Nephron (organoid): ENCODE data around the gene CYP26A1.

Source experiments
- H3K27ac Mint-ChIP-seq, 3 experiments: 2 replicates each; pipeline ENCODE4 v1.8.0; 2020; ENCODE audit warnings: mixed read lengths in 3 of 3, mild to moderate bottlenecking in 2 of 3, moderate library complexity in 1 of 3
- H3K27me3 Mint-ChIP-seq: 2 replicates; pipeline ENCODE4 v1.8.0; 2021; ENCODE audit warnings: low read depth, mild to moderate bottlenecking, moderate library complexity, mixed read lengths
- H3K36me3 Mint-ChIP-seq: 2 replicates; pipeline ENCODE4 v1.8.0; 2020; ENCODE audit warnings: low read depth, mixed read lengths
- H3K4me1 Mint-ChIP-seq: 2 replicates; pipeline ENCODE4 v1.8.0; 2020; ENCODE audit warnings: mixed read lengths
- H3K4me3 Mint-ChIP-seq, 3 experiments: 2 replicates each; pipeline ENCODE4 v1.8.0; 2020; ENCODE audit warnings: mild to moderate bottlenecking in 3 of 3, mixed read lengths in 3 of 3, moderate library complexity in 2 of 3
- H3K9me3 Mint-ChIP-seq: 2 replicates; pipeline ENCODE4 v1.8.0; 2020; ENCODE audit warnings: mixed read lengths
- CTCF ChIP-seq, 3 experiments: fragments of 200-600 bp; sonication (generic); IDR thresholded peaks; one replicate each; pipeline ENCODE4 v1.5.0; 2021; ENCODE audit warnings: antibody characterized with exemption in 3 of 3; ENCODE audit not compliant: unreplicated experiment in 3 of 3

The CYP26A1 gene

DNA sequence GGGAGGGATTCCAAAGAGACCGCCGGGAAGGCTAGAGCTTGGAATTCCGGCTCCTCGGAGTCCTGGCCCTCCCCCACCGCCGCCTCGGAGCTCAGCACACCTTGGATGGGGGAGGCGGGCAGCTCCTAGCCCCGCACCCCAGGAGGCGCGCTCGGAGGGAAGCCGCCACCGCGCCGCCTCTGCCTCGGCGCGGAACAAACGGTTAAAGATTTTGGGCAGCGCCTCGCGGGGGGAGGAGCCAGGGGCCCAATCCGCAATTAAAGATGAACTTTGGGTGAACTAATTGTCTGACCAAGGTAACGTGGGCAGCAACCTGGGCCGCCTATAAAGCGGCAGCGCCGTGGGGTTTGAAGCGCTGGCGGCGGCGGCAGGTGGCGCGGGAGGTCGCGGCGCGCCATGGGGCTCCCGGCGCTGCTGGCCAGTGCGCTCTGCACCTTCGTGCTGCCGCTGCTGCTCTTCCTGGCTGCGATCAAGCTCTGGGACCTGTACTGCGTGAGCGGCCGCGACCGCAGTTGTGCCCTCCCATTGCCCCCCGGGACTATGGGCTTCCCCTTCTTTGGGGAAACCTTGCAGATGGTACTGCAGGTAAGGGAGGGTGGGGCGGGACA is at the start of gene CYP26A1:
Gene CYP26A1, plus strand, starts transcription at position 355 of the 608 bp plus-strand sequence. Its CDS starts 42 bp downstream, at position 397.
- peaks cover 33% of the 10 kb centered on the region for H3K4me1 Mint-ChIP-seq
- H3K27me3 Mint-ChIP-seq, result peaks cover 98% of the 10 kb centered on the region
- no peak for TF ChIP-seq CTCF (IDR thresholded peaks at IDR 0.05; ENCODE audit: unreplicated experiment in 3 of 3)
- peak within 1 kb of the TSS; percentile 85 to 88 (median 85) for H3K4me3 Mint-ChIP-seq
- H3K9me3 Mint-ChIP-seq, result no peaks in the 10 kb centered on the region
- no peaks in the 10 kb centered on the region for H3K36me3 Mint-ChIP-seq
- H3K27ac Mint-ChIP-seq, result peak within 1 kb of the TSS in 1 of 3 experiments; percentile 9

GRCh38 chr10:93026072-93026471 is 47.6 kb upstream of the CYP26A1 start:
- Mint-ChIP-seq H3K4me1 (peaks cover 5% of the 10 kb centered on the region), H3K9me3 (peaks cover 8% of the 10 kb centered on the region), H3K4me3 (no peak overlapping the region), H3K27me3 (no peaks in the 10 kb centered on the region), H3K36me3 (peaks cover 29% of the 10 kb centered on the region), H3K27ac (no peak overlapping the region)
- no peak for TF ChIP-seq CTCF (IDR thresholded peaks at IDR 0.05; ENCODE audit: unreplicated experiment in 3 of 3)

- H3K9me3 Mint-ChIP-seq, result peaks cover 8% of the 10 kb centered on the region
- H3K36me3 Mint-ChIP-seq, result peaks cover 29% of the 10 kb centered on the region
- H3K4me1 Mint-ChIP-seq, result peaks cover 12% of the 10 kb centered on the region
- no peaks in the 10 kb centered on the region for H3K27me3 Mint-ChIP-seq
- no peak overlapping the region for H3K4me3 Mint-ChIP-seq
- no peak for TF ChIP-seq CTCF (IDR thresholded peaks at IDR 0.05; ENCODE audit: unreplicated experiment in 3 of 3)
- H3K27ac Mint-ChIP-seq, result no peak overlapping the region
These were observed 46.2 kb upstream of the CYP26A1 start for GRCh38 chr10:93027508-93027907.

DNA sequence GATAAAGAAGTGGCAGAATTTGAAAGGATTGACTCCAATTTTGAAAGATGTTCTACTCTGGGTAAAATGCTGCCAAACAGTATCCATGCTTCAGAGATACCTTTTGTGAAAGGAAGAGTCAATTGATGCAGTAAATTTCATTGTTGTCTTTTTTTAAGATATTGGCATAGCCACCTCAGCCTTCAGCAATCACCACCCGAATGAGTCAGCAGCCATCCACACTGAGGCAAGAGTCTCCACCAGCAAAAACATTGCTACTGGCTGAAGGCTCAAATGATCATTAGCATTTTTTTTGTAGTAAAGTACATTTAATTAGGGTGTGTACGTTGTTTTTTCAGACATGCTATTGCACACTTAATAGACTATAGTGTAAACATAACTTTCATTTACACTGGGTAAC is 44.8 kb upstream of the CYP26A1 start:
- Mint-ChIP-seq H3K27ac (no peak overlapping the region), H3K4me1 (peaks cover 19% of the 10 kb centered on the region), H3K36me3 (peaks cover 29% of the 10 kb centered on the region), H3K27me3 (no peaks in the 10 kb centered on the region), H3K9me3 (peaks cover 8% of the 10 kb centered on the region), H3K4me3 (no peak overlapping the region)
- TF ChIP-seq CTCF (IDR thresholded peaks at IDR 0.05; ENCODE audit: unreplicated experiment in 3 of 3), result no peak

- no peak overlapping the region for H3K4me3 Mint-ChIP-seq
- peaks cover 26% of the 10 kb centered on the region for H3K36me3 Mint-ChIP-seq
- H3K27ac Mint-ChIP-seq, result no peak overlapping the region
- peaks cover 8% of the 10 kb centered on the region for H3K9me3 Mint-ChIP-seq
- peaks cover 29% of the 10 kb centered on the region for H3K4me1 Mint-ChIP-seq
- TF ChIP-seq CTCF (IDR thresholded peaks at IDR 0.05; ENCODE audit: unreplicated experiment in 3 of 3), result no peak
- no peaks in the 10 kb centered on the region for H3K27me3 Mint-ChIP-seq
These were observed 43.3 kb upstream of the CYP26A1 start for GRCh38 chr10:93030409-93030808.
